ENCODE results near the gene STK33. TPM values are rescaled to one million over a fixed set of nuclear protein-coding genes. Genes with fewer than 3 reads are reported as not detected.

The STK33 gene
- total RNA-seq, 1 experiment from 2014 or later, result 19.5 TPM

DNA sequence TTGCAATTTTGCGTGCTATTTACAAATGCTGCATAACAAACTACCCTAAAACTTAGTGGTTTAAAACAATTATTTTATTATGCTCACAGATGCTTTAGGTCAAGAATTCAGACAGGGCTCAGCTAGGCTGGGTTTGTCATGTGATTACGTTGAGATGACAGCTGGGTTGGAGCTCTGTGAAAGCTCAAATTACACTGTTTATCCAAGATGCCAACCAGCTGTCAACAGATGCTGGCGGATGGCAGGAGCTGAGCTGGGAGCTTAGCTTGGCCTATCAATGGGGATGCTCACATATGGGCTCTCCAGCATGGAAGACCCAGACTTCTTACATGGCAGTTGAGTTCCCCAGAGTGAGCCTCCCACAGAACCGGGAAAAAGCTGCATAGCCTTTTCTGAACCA, 62.7 kb downstream of the STK33 start:
- peaks cover 11 to 21% of the 10 kb centered on the region in 2 experiments for H3K4me1 Mint-ChIP-seq
- no peak overlapping the region for H3K27ac ChIP-seq (ENCODE audit: insufficient read length, low read depth, low read length)
- no peaks in the 10 kb centered on the region for H3K9me3 Mint-ChIP-seq
- H3K18ac ChIP-seq (ENCODE audit: insufficient read length, low read depth, low read length), result no peak overlapping the region
- DNase-seq, result no peak
- H3T11ph ChIP-seq (ENCODE audit: low read length), result no peak overlapping the region
- no peak overlapping the region for H4K5ac ChIP-seq (ENCODE audit: insufficient read length, low read depth, low read length)
- no peak overlapping the region for H2BK15ac ChIP-seq (ENCODE audit: low read depth, low read length)
- H3K9ac ChIP-seq (ENCODE audit: extremely low read depth, insufficient read length, low read length), result no peak overlapping the region
- no peak overlapping the region for H2AK5ac ChIP-seq (ENCODE audit: insufficient read length, low read length)
- H3K4me1 ChIP-seq (ENCODE audit: insufficient read depth, low read length), result no peaks in the 10 kb centered on the region; the same call in 1 of the 2 replicates
- no peak overlapping the region for H2BK120ac ChIP-seq (ENCODE audit: low read depth, low read length, poor library complexity, severe bottlenecking)
- H3K23ac ChIP-seq (ENCODE audit: insufficient read length, low read depth, low read length), result no peak overlapping the region
- H2AFZ ChIP-seq (ENCODE audit: low read length), result no peak overlapping the region
- no peaks in the 10 kb centered on the region for H3K27me3 Mint-ChIP-seq (ENCODE audit: low read depth)
- WGBS (ENCODE audit: extremely low coverage, insufficient read length, low lambda C conversion rate), result no CpG with 5 or more reads among the region's 4 CpGs
- no peaks in the 10 kb centered on the region for H4K20me1 ChIP-seq (ENCODE audit: control insufficient read depth, insufficient read depth, insufficient read length)
- H2BK20ac ChIP-seq (ENCODE audit: low read depth, low read length, poor library complexity, severe bottlenecking), result no peak overlapping the region
- H3K56ac ChIP-seq (ENCODE audit: insufficient read length, low read depth, low read length), result no peak overlapping the region
- H2BK12ac ChIP-seq (ENCODE audit: insufficient read length, low read depth, low read length), result no peak overlapping the region
- no peak overlapping the region for H3K27ac Mint-ChIP-seq
- no peak overlapping the region for H3K4me3 Mint-ChIP-seq
- H3K23me2 ChIP-seq (ENCODE audit: insufficient read length, low read depth, low read length, poor library complexity, severe bottlenecking), result no peaks in the 10 kb centered on the region
- no peaks in the 10 kb centered on the region for H3K27me3 ChIP-seq (ENCODE audit: insufficient read depth, low read length)
- no peak overlapping the region for H2BK5ac ChIP-seq (ENCODE audit: insufficient read length, low read length)
- no peaks in the 10 kb centered on the region for H3K79me2 ChIP-seq (ENCODE audit: insufficient read depth, low read length)
- no peak overlapping the region for H3K14ac ChIP-seq (ENCODE audit: insufficient read depth, low read length)
- no peaks in the 10 kb centered on the region for H3K9me3 ChIP-seq (ENCODE audit: control insufficient read depth, low read depth, low read length)
- no peak overlapping the region for H4K91ac ChIP-seq (ENCODE audit: insufficient read length, low read depth, low read length)
- no peak overlapping the region for H3K4ac ChIP-seq (ENCODE audit: low read depth, low read length)
- H3K36me3 Mint-ChIP-seq (ENCODE audit: insufficient read depth in 1 of 3, low read depth in 3 of 3), result no peaks in the 10 kb centered on the region
- TF ChIP-seq, protein P1, sequence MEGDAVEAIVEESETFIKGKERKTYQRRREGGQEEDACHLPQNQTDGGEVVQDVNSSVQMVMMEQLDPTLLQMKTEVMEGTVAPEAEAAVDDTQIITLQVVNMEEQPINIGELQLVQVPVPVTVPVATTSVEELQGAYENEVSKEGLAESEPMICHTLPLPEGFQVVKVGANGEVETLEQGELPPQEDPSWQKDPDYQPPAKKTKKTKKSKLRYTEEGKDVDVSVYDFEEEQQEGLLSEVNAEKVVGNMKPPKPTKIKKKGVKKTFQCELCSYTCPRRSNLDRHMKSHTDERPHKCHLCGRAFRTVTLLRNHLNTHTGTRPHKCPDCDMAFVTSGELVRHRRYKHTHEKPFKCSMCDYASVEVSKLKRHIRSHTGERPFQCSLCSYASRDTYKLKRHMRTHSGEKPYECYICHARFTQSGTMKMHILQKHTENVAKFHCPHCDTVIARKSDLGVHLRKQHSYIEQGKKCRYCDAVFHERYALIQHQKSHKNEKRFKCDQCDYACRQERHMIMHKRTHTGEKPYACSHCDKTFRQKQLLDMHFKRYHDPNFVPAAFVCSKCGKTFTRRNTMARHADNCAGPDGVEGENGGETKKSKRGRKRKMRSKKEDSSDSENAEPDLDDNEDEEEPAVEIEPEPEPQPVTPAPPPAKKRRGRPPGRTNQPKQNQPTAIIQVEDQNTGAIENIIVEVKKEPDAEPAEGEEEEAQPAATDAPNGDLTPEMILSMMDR (conservative IDR thresholded peaks at IDR 0.05), result no peak
- no peak overlapping the region for H3K4me2 ChIP-seq (ENCODE audit: insufficient read depth, insufficient read length, low read length)
- H4K8ac ChIP-seq (replicated peaks; ENCODE audit: insufficient read length, low read depth, low read length), result no peak overlapping the region
- no peaks in the 10 kb centered on the region for H3K79me1 ChIP-seq (ENCODE audit: insufficient read depth, low read depth, low read length, poor library complexity, severe bottlenecking)

All from H9 (cell line).